Esophagus mucosa (tissue), 1 donor: Measurements from ENCODE around the gene DOCK1. TPM values are rescaled to one million over a fixed set of nuclear protein-coding genes. Genes with fewer than 3 reads are reported as not detected.

Experiments
- ATAC-seq: fragments of 200-7000 bp; cut with Tn5 transposase; one replicate; pipeline ENCODE4 v1.9.1; 2020
- total RNA-seq: library from RNA; stranded (reverse); gene quantifications from one replicate; pipeline ENCODE4 v1.2.4, GENCODE V29; 2023
- donor health status: DM: yes; HTN: yes; CAD: no.

DOCK1 gene
- total RNA-seq, 1 donor from 2014 or later: 37.6 TPM

- ATAC-seq: no peak
Measured at GRCh38 chr10:127012071-127012768, 107.0 kb downstream of the DOCK1 start.

- ATAC-seq: peak; percentile 96
Measured at GRCh38 chr10:127012769-127013152, 107.5 kb downstream of the DOCK1 start.

GRCh38 chr10:127013211-127013656 is 108.0 kb downstream of the DOCK1 start:
- ATAC-seq: no peak

- peak; percentile 17 for ATAC-seq
Measured at GRCh38 chr10:127013691-127014473, 108.7 kb downstream of the DOCK1 start.

GRCh38 chr10:127014671-127015070 is 109.4 kb downstream of the DOCK1 start:
- no peak for ATAC-seq

- ATAC-seq: no peak
Measured at GRCh38 chr10:127015373-127015772, 110.1 kb downstream of the DOCK1 start.

- ATAC-seq: no peak
Measured at GRCh38 chr10:127016331-127016730, 111.1 kb downstream of the DOCK1 start.

- peak; percentile 24 for ATAC-seq
Measured at GRCh38 chr10:127017541-127018297, 112.5 kb downstream of the DOCK1 start.

GRCh38 chr10:127018298-127018650 is 113.0 kb downstream of the DOCK1 start:
- ATAC-seq: no peak

- ATAC-seq: no peak
Measured at GRCh38 chr10:127018766-127019165, 113.5 kb downstream of the DOCK1 start.

GRCh38 chr10:127020260-127020659 is 115.0 kb downstream of the DOCK1 start:
- no peak for ATAC-seq

- no peak for ATAC-seq
Measured at GRCh38 chr10:127021801-127022200, 116.6 kb downstream of the DOCK1 start.

- no peak for ATAC-seq
Measured at GRCh38 chr10:127024685-127025435, 119.6 kb downstream of the DOCK1 start.

GRCh38 chr10:127027786-127028185 is 122.6 kb downstream of the DOCK1 start:
- no peak for ATAC-seq

GRCh38 chr10:127028556-127028955 is 123.3 kb downstream of the DOCK1 start:
- ATAC-seq: no peak

- ATAC-seq: no peak
Measured at GRCh38 chr10:127029061-127029460, 123.8 kb downstream of the DOCK1 start.

- peak; percentile 31 for ATAC-seq
Measured at GRCh38 chr10:127033216-127034033, 128.2 kb downstream of the DOCK1 start.

GRCh38 chr10:127034034-127034633 is 128.9 kb downstream of the DOCK1 start:
- no peak for ATAC-seq

- no peak for ATAC-seq
Measured at GRCh38 chr10:127034790-127035189, 129.6 kb downstream of the DOCK1 start.

- no peak for ATAC-seq
Measured at GRCh38 chr10:127035827-127036226, 130.6 kb downstream of the DOCK1 start.

GRCh38 chr10:127036987-127037386 is 131.8 kb downstream of the DOCK1 start:
- no peak for ATAC-seq
